CD4-positive, alpha-beta T cell treated with Interleukin-15 for 1 hour (primary cell): Measurements from ENCODE around the gene ELAVL4.
A peak's percentile ranks its signal among the peaks of the same experiment; 100 is the strongest.

Experiments
- DNase-seq: peaks from one replicate; pipeline ENCODE4 v3.0.0-alpha.2; 2020

The ELAVL4 gene

DNA sequence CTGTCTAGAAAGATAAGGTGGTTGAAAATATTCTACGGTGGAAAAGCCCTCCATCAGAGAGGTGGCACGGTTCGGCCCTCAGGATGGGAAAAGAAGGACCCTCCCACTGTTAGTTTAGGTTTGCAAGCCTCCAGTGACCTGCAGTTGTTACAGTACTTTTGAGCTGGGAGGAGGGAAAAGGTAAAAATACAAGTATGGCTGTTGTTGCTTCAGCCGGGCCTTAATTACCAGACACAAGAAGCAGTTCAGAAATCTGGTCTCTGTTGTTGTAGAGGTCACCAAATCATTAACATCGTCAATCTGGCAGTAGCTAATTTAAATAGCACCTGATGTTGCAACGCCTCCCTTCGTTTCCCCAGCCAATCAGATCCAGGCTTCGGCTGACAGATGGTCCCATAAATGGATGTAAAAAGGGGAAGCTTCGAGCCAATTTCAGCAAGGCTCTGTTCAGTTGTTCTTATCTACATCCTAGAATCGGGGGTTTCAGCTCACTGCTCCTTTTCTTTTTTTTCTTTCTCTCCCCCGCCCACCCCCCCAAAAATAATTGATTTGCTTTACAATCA lies at the start of gene ELAVL4:
TSS of gene ELAVL4 (plus strand) at position 424 of the 563 bp plus-strand sequence. CDS start 270 bp downstream, outside the sequence.
- peak; percentile 20 for DNase-seq

GRCh38 chr1:50060279-50060678 lies 48.4 kb upstream of the ELAVL4 start:
- no peak for DNase-seq

- no peak for DNase-seq
Measured at GRCh38 chr1:50066806-50067205, 41.9 kb upstream of the ELAVL4 start.

DNA sequence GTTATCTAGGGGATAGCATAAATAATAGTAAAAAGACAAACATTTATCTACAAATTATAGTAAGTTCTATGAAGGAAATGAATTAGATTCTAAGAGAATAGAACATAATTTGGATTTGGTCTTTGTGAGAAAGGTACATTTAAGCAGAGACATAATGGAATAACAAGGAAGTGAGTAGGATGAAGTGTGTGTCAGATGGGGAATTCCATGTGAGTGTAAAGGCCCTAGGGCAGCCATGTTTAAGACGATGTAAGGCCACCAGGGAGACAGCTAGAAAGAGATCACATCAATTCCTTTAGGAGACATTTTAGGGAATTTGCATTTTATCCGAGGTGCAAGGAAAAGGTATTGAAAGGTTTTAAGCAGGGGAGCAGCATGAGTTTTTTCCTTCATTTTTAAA lies 33.8 kb upstream of the ELAVL4 start:
- no peak for DNase-seq

- no peak for DNase-seq
Measured at GRCh38 chr1:50077273-50077672, 31.4 kb upstream of the ELAVL4 start.

DNA sequence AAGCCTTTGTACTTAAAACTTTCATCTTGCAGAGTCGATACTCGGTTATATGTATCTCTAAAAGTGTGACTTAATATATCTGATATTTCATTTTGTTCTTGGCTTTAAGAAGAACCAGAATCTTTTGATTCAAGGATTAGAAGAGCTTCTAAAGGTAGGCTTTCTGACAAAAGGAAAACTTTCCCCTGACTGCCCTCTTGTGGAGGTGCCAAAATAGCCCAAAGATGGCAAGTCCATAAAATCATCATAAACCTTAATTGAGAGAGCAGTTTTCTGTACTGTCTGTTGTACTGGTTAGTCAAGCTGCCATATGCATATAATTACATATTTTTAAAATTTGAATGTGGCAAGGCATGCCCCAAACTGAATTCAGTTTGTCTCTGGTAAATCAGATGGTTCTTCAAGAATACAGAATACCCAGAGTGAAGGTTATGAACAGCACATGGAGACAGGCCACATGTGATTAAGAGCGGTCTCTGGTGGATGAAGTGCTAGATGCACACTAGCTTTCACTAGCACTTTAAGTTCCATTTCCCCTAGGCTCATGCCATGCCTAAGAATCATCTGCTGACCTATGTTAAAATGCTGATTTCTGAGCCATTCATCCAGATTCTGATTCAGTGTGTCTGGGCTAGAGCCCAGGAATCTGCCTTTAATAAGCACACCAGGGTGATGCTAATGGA lies 27.7 kb upstream of the ELAVL4 start:
- no peak for DNase-seq

DNA sequence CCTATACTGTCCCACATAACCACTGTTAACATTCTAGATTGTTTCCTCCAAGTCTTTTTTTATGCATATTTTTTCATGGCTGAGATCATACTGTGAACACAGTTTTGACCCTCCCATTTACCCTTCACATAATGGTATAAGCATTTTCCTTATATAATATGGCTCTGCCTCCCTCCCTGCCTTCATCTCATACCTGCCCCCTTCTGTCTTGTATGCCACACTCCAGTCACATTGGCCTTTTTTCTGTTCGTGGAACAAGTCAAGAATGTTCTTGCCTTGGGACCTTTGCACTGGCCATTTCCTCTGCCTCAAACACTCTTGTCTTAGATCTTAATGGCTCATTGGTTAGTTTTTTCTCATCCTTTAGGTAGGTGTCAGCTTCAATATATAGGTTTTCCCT lies 24.3 kb upstream of the ELAVL4 start:
- no peak for DNase-seq

GRCh38 chr1:50091068-50091467 lies 17.7 kb upstream of the ELAVL4 start:
- DNase-seq, result no peak

GRCh38 chr1:50095716-50096115 lies 13.0 kb upstream of the ELAVL4 start:
- DNase-seq, result no peak

- DNase-seq, result no peak
Measured at GRCh38 chr1:50097021-50097679, 11.6 kb upstream of the ELAVL4 start.

DNA sequence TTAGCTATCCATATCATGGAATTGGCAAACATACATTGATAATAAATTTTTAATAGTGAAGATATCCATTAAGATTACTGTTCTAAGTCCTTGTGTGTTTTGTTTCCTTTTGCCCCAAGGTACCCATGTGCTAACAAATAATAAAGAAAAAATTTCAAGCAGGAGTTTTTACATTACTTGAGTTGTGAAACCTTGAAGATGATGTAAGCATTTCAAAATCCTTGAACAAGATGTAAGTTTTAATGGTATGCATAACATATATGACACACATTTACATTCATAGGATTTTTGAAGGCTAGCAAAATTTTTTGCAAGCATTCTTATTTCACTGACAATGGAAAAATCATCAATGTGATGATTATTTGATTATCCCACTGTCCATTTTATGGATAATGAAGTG lies 10.9 kb upstream of the ELAVL4 start:
- no peak for DNase-seq

DNA sequence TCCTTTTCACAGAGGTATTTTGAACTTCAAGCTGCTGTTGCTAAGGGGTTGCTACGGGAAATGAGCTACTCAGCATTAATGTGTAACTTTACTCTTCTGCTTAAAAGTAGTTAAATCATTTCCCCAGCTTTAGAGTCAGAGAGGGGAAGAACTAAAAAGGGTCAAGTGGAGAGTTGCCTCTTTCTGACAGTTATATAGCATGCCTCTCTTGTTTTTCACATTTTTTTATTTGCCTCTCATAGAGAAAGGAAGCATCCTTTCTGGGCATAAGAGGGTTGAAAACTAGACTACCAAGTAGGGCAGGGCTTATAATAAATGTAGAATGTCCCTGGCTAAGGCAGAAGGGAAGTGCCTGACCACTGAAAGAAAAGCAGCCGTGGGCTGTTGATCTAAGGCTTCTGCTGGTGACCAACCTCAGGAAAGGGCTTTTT lies 10.1 kb upstream of the ELAVL4 start:
- no peak for DNase-seq

DNA sequence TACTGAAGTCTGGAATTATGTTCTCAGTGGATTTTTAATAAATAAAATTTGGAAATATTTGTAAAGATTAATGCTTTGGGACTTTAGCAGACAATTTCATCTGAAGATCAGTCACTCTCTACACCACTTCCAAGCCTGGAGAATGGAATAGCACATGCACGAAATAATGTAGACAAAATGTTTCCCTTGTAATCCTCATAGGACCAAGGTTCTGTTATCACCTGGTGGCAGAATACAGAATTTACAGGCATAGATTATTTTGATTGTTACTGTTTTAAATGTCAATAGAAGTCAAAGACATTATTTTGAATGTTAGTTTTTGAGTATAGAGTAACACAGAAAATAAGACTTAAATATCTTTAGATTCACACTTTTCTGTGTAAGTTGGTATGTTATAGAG lies 9.1 kb upstream of the ELAVL4 start:
- DNase-seq, result no peak

- no peak for DNase-seq
Measured at GRCh38 chr1:50103615-50104081, 5.1 kb upstream of the ELAVL4 start.

- DNase-seq, result no peak
Measured at GRCh38 chr1:50105433-50105832, 3.3 kb upstream of the ELAVL4 start.

DNA sequence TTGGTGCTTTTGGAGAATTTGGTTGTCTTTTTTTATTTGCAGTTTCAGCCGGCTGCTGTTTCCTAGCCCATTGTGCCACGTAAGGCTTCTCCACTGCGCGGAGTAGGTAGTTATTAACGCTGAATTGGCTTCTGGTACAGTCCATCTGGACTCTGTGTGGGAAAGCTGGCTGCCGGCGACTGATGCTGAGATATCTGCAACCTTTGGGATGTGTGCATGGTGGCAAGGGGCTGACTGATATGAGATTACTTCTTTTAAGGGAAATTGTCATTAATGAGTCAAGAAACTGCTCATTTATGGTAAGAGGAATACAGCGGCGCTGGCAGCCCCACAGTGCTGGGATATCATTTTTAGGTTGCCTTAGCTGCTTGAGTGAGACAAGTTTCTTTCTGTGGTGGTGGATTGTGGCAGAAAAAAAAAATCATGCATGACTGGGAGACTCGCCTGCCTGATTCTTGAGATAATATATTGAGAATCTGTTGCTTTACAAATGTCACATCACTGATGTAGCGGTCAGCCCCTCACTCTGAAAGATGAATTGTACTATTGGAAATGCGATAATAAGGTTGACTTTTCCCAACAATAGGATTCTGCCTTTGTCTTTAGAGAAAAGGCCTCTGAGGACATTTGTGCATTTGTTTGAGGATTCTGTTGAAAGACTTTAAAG lies 2.5 kb upstream of the ELAVL4 start:
- DNase-seq, result no peak

- DNase-seq, result no peak
Measured at GRCh38 chr1:50109116-50109515, 396 bp downstream of the ELAVL4 start.

GRCh38 chr1:50109647-50110075 lies 941 bp downstream of the ELAVL4 start:
- DNase-seq, result peak; percentile 19

- no peak for DNase-seq
Measured at GRCh38 chr1:50110151-50110550, 1.4 kb downstream of the ELAVL4 start.

DNA sequence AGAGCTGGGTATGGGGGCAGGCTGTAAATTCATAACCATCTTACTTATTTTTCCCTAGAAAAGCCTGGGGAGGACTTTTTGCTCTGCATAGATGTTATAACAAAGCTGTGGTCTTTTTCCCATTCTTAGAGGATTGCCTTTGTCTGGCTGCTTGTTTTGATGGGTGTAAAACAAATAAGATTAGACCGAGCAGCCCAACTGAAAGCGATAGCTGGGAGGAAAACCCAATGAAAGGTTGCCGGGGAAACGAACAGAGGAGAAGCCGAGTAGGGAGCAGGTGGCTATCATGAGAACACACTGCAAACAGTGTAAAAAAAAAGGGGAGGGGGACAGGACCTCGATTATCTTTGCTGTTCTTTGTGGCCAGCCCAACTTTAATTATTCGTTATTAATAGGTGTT lies 1.9 kb downstream of the ELAVL4 start:
- DNase-seq, result no peak

DNA sequence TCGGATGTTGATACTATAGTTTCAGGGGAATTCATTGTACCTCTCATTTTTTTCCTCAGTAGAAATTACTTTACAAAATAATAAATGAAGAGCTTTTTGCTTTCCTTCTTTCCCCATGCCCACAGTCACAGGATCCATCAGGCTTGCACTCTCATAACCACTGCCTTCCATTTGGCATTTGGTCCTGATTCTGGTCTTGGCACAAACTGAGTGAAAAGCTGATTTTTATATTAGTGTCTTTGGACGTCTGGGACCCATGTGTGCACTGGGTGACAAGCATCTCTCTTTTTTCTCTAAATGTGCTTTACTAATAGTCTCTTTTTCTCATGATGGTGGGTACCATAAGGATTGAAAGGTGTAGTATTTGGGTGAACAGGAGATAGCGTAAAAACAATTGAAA lies 2.8 kb downstream of the ELAVL4 start:
- DNase-seq, result no peak

- no peak for DNase-seq
Measured at GRCh38 chr1:50112193-50112592, 3.5 kb downstream of the ELAVL4 start.

DNA sequence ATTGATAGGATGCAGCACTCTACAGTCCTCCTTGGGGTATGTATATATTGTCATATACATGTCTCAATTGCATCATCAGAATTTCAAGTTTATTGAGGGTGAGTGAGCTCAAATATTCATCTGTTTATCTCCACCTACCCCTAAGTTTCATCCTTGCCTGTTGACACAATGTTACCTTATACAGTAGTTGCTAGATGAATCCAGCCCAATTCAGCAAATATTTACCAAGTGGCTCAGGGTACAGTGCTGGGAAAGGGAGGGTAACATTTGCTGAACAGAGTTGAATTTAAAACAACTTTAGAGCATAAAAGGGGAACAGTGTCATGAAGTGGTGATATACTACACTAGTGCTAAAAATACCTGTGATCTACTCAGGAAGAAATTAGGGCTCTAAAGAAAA lies 14.4 kb downstream of the ELAVL4 start:
- no peak for DNase-seq
